Measurements from ENCODE around the gene EML6.

- TF ChIP-seq CTCF (IDR thresholded peaks at IDR 0.05) (no peak), POLR2A (IDR thresholded peaks at IDR 0.05) (no peak)
Measured at GRCh38 chr2:54965425-54965824, 242.0 kb downstream of the EML6 start.

All from Peyer's patch (tissue), 4 donors.